HG03442 (cell line): ENCODE measurements around the gene LUZP2.
"Not testable (repeated sequence)": the region's sequence is repeated elsewhere in the genome, so short reads cannot be mapped to it uniquely, and the experiment has no call there.

Experiments
- ATAC-seq: cut with Tn5 transposase; IDR thresholded peaks from one replicate; pipeline ENCODE4 v1.9.1; 2021; ENCODE audit warnings: mild to moderate bottlenecking, moderate library complexity; ENCODE audit not compliant: unreplicated experiment

LUZP2 gene

GRCh38 chr11:24890426-24890825 lies 393.6 kb downstream of the LUZP2 start:
- ATAC-seq: no peak

- not testable (repeated sequence) for ATAC-seq
Measured at GRCh38 chr11:24891845-24892492, 395.1 kb downstream of the LUZP2 start.

GRCh38 chr11:24896118-24896835 lies 399.4 kb downstream of the LUZP2 start:
- ATAC-seq: no peak

GRCh38 chr11:24900514-24900913 lies 403.7 kb downstream of the LUZP2 start:
- ATAC-seq: no peak

- no peak for ATAC-seq
Measured at GRCh38 chr11:24900960-24901549, 404.2 kb downstream of the LUZP2 start.

GRCh38 chr11:24903555-24903954 lies 406.7 kb downstream of the LUZP2 start:
- ATAC-seq: no peak

GRCh38 chr11:24925091-24925490 lies 428.2 kb downstream of the LUZP2 start:
- no peak for ATAC-seq

- no peak for ATAC-seq
Measured at GRCh38 chr11:24932110-24933000, 435.5 kb downstream of the LUZP2 start.

- ATAC-seq: no peak
Measured at GRCh38 chr11:24934733-24935439, 438.0 kb downstream of the LUZP2 start.

- no peak for ATAC-seq
Measured at GRCh38 chr11:24944891-24945290, 448.0 kb downstream of the LUZP2 start.

- no peak for ATAC-seq
Measured at GRCh38 chr11:24949406-24949805, 452.6 kb downstream of the LUZP2 start.

GRCh38 chr11:24963852-24964251 lies 467.0 kb downstream of the LUZP2 start:
- no peak for ATAC-seq

- no peak for ATAC-seq
Measured at GRCh38 chr11:24965748-24966147, 468.9 kb downstream of the LUZP2 start.

GRCh38 chr11:24993903-24994302 lies 497.1 kb downstream of the LUZP2 start:
- not testable (repeated sequence) for ATAC-seq

GRCh38 chr11:24999929-25000328 lies 503.1 kb downstream of the LUZP2 start:
- ATAC-seq: not testable (repeated sequence)

GRCh38 chr11:25037431-25037830 lies 540.6 kb downstream of the LUZP2 start:
- ATAC-seq: no peak

GRCh38 chr11:25038131-25038530 lies 541.3 kb downstream of the LUZP2 start:
- no peak for ATAC-seq

- no peak for ATAC-seq
Measured at GRCh38 chr11:25039165-25039564, 542.3 kb downstream of the LUZP2 start.

GRCh38 chr11:25048632-25049031 lies 551.8 kb downstream of the LUZP2 start:
- no peak for ATAC-seq

- no peak for ATAC-seq
Measured at GRCh38 chr11:25052844-25053243, 556.0 kb downstream of the LUZP2 start.

- no peak for ATAC-seq
Measured at GRCh38 chr11:25057861-25058260, 561.0 kb downstream of the LUZP2 start.
